GM21619 (cell line): ENCODE data around the gene GFOD2.
"Not testable (repeated sequence)": the region's sequence is repeated elsewhere in the genome, so short reads cannot be mapped to it uniquely, and the experiment has no call there.

Experiments used
- ATAC-seq: cut with Tn5 transposase; IDR thresholded peaks from one replicate; pipeline ENCODE4 v1.9.1; 2021; ENCODE audit not compliant: unreplicated experiment

Gene GFOD2

GRCh38 chr16:67719048-67719777 lies at the start of gene GFOD2:
TSS of gene GFOD2 (minus strand) at chr16:67719316. CDS start at chr16:67685715, 33,601 bp downstream.
- ATAC-seq: peak; percentile 77

GRCh38 chr16:67767953-67768352 lies 48.8 kb upstream of the GFOD2 start:
- ATAC-seq: no peak

GRCh38 chr16:67766291-67766690 lies 47.2 kb upstream of the GFOD2 start:
- no peak for ATAC-seq

- ATAC-seq: no peak
Observed at GRCh38 chr16:67764158-67764667, 45.1 kb upstream of the GFOD2 start.

GRCh38 chr16:67763066-67763465 lies 44.0 kb upstream of the GFOD2 start:
- no peak for ATAC-seq

GRCh38 chr16:67762385-67762784 lies 43.3 kb upstream of the GFOD2 start:
- no peak for ATAC-seq

GRCh38 chr16:67761924-67762323 lies 42.8 kb upstream of the GFOD2 start:
- ATAC-seq: no peak

- no peak for ATAC-seq
Observed at GRCh38 chr16:67760956-67761230, 41.8 kb upstream of the GFOD2 start.

GRCh38 chr16:67760206-67760955 lies 41.3 kb upstream of the GFOD2 start:
- ATAC-seq: no peak

- ATAC-seq: no peak
Observed at GRCh38 chr16:67758966-67759365, 39.9 kb upstream of the GFOD2 start.

GRCh38 chr16:67758006-67758405 lies 38.9 kb upstream of the GFOD2 start:
- no peak for ATAC-seq

- no peak for ATAC-seq
Observed at GRCh38 chr16:67752641-67753040, 33.5 kb upstream of the GFOD2 start.

GRCh38 chr16:67751331-67751730 lies 32.2 kb upstream of the GFOD2 start:
- ATAC-seq: not testable (repeated sequence)

- ATAC-seq: peak; percentile 69
Observed at GRCh38 chr16:67750466-67750865, 31.4 kb upstream of the GFOD2 start.

GRCh38 chr16:67749436-67750078 lies 30.4 kb upstream of the GFOD2 start:
- ATAC-seq: no peak

GRCh38 chr16:67748834-67749233 lies 29.7 kb upstream of the GFOD2 start:
- ATAC-seq: no peak

GRCh38 chr16:67746846-67747245 lies 27.7 kb upstream of the GFOD2 start:
- ATAC-seq: no peak

GRCh38 chr16:67741118-67741517 lies 22.0 kb upstream of the GFOD2 start:
- no peak for ATAC-seq

- no peak for ATAC-seq
Observed at GRCh38 chr16:67740391-67740790, 21.3 kb upstream of the GFOD2 start.

- no peak for ATAC-seq
Observed at GRCh38 chr16:67736858-67737257, 17.7 kb upstream of the GFOD2 start.

- ATAC-seq: no peak
Observed at GRCh38 chr16:67734731-67735201, 15.7 kb upstream of the GFOD2 start.
